Retina (tissue), 1 donor: ENCODE results near the gene BOLL.
"Not testable (repeated sequence)": the region's sequence is repeated elsewhere in the genome, so short reads cannot be mapped to it uniquely, and the experiment has no call there.

Source experiments
- DNase-seq: peaks from one replicate; pipeline ENCODE4 v3.0.0-alpha.2; 2016

Gene BOLL

DNA sequence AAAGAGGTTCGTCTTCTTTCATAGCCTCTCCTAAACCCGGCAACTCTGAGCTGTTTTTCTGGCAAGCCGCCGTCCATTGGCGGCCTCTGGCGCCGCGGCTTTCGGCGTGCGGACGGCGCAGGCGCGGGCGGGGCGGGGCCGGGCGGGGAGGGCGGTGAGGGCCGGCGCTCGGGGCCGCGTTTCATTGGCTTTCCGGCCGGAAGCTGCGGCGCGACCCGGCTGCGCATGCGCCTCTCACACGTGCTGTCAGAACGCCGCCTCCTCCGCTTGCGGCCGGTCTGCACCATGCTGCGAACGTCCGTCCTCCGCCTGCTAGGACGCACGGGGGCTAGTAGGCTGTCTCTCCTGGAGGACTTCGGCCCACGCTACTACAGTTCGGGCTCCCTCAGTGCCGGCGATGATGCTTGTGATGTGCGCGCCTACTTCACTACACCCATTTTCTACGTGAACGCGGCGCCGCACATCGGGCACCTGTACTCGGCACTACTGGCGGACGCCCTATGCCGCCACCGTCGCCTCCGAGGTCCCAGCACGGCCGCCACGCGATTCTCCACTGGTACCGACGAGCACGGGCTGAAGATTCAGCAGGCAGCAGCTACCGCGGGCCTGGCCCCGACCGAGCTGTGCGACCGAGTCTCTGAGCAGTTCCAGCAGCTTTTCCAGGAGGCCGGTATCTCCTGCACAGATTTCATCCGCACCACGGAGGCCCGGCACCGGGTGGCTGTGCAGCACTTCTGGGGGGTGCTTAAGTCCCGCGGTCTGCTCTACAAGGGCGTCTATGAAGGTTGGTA is 79.8 kb downstream of the BOLL start, which contains the start of gene MARS2:
Gene MARS2, plus strand, starts transcription at position 249 of the 791 bp plus-strand sequence. Its CDS starts 37 bp downstream, at position 286.
- DNase-seq = peak; percentile 91

DNA sequence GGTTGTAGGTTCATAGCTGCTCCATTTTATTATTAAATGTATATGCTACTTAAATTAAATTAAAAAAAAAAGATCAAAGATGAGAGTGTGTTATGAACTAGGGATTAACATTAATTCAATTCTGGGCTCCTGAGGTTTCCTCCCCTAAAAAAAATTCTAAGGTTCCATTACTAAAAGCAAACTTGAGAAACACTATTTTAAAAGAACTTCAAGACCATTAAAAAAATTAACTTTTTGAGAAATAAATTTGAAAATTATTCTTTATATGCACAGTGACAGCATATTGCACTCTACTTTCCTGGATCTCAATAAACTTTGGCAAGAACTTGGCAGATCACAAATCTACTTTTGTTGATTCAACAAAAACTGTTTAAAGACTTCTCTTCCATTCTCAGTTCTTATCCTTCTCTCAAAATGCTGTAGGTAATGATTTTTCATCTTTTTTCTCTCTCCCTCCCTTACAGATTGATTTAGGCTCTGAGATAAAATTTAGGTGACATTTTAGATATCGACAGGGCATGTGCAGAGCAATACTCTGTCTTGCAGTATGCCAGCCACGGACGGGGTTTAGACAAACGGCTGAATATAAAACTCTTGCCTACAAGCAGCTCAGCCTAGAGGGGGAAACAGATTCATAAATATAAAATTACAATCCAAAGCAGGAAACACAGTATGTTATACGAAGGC is 80.5 kb downstream of the BOLL start:
- DNase-seq = no peak

DNA sequence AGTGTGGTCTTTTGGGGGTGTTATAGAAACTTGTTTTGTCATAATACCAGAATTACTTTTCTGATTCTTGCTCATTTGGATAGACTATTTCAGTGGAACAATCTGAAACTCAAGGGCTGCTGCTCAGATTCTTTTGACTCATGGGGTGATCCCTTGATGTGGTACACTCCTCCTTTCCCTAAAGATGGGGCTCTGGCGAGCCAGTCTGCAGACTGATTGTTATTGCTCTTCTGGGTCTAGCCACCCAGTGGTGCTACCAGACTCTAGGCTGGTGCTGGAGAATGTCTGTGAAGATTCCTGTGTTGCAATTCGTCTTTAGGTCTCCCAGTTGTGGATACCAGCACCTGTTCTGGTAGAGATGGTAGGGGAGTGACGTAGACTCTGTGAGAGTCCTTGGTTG is 84.2 kb downstream of the BOLL start:
- no peak for DNase-seq

DNA sequence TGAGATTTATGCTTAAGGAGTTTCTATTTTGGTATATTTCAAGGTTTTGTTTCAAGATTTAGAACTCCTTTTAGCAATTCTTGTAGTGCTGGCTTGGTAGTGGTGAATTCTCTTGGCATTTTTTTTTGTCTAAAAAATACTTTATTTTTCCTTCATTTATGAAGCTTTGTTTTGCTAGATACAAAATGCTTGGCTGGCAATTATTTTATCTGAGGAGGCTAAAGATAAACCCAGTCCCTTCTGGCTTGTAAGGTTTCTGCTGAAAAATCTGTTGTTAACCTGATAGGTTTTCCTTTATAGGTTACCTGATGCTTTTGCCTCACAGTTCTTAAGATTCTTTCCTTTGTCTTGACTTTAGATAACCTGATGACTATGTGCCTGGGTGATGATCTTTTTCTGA is 85.4 kb downstream of the BOLL start:
- not testable (repeated sequence) for DNase-seq

DNA sequence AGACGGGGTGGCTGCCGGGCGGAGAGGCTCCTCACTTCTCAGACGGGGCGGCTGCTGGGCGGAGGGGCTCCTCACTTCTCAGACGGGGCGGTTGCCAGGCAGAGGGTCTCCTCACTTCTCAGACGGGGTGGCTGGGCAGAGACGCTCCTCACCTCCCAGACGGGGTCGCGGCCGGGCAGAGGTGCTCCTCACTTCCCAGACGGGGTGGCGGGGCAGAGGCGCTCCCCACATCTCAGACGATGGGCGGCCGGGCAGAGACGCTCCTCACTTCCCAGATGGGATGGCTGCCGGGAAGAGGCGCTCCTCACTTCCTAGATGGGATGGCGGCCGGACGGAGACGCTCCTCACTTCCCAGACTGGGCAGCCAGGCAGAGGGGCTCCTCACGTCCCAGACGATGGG is 88.5 kb downstream of the BOLL start:
- DNase-seq = not testable (repeated sequence)

DNA sequence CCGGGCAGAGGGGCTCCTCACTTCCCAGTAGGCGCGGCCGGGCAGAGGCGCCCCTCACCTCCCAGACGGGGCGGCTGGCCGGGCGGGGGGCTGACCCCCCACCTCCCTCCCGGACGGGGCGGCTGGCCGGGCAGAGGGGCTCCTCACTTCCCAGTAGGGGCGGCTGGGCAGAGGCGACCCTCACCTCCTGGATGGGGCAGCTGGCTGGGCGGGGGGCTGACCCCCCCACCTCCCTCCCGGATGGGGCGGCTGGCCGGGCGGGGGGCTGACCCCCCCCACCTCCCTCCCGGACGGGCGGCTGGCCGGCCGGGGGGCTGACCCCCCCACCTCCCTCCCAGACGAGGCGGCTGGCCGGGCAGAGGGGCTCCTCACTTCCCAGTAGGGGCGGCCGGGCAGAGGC is 89.1 kb downstream of the BOLL start:
- not testable (repeated sequence) for DNase-seq

DNA sequence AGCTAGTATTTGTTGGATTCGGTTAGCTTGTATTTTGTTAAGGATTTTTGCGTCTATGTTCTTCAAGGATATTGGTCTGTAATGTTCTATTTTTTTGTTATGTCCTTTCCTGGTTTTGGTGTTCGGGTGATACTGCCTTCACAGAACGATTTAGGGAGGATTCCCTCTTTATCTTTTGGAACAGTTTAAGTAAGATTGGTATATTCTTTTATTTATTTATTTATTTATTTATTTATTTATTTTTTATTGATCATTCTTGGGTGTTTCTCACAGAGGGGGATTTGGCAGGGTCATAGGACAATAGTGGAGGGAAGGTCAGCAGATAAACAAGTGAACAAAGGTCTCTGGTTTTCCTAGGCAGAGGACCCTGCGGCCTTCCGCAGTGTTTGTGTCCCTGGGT is 89.9 kb downstream of the BOLL start:
- DNase-seq = not testable (repeated sequence)

DNA sequence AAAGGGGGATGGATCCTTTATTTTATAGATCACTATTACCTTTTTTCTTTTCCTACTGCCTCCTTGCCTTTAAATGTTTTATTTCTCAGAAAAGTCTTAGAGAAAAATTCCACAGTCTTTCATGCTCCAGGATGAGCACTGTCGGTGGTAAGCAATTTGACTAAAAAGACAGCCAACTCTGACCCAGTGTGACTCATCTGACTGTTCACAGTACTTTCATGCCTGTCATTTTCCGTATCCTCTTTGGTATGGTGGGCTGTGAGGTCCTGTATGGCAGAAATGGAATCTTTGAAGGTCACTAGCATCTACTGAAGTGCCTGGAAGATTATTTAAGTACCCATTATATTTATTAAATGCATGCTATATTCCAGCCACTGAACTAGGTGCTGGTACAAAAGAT is 107.6 kb downstream of the BOLL start:
- DNase-seq = no peak

DNA sequence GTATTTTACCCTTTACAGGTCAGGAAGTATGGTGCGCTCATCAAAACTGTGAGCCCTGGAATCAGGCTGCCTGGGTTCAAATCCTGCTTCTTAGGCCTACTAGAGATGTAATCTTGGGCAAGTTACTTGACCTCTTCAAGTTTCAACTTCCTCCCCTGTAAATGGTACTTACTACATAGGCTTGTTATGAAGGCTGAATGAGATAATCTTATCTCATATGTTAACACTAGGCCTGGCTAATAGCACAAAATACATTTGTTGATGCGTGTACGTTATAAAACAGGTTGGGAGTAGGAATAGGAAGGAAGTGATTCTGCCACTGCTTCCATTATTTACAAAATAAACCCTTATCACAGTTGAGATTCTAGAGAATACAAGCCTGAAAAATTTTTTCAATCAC is 108.1 kb downstream of the BOLL start:
- DNase-seq = no peak
